ENCODE data around the gene ADRB1.

ADRB1 gene

GRCh38 chr10:114025611-114026130 is 18.0 kb upstream of the ADRB1 start:
- peak overlapping the region; percentile 65 for H3K4me3 ChIP-seq (ENCODE audit: low read length)
- H3K4me2 ChIP-seq (ENCODE audit: low read length), result peak overlapping the region; percentile 83
- peak overlapping the region; percentile 52 for H3K27ac ChIP-seq (ENCODE audit: low read depth, low read length)

GRCh38 chr10:114026189-114027040 is 17.3 kb upstream of the ADRB1 start:
- H3K4me2 ChIP-seq (ENCODE audit: low read length), result no peak overlapping the region
- peaks cover 32% of the 10 kb centered on the region for H3K4me1 ChIP-seq (ENCODE audit: control insufficient read depth, low read length)
- TF ChIP-seq EZH2phosphoT487 (IDR thresholded peaks at IDR 0.05; ENCODE audit: borderline replicate concordance, low read length) (no peak), CTCF (IDR thresholded peaks at IDR 0.05; ENCODE audit: low read depth, low read length, poor library complexity, severe bottlenecking) (no peak)

More at GRCh38 chr10:114025611-114026130, 18.0 kb upstream of the ADRB1 start:
- Histone ChIP-seq H4K20me1 (ENCODE audit: control insufficient read depth, insufficient read depth, low read depth, low read length) (no peaks in the 10 kb centered on the region), H3K4me1 (ENCODE audit: control insufficient read depth, low read length) (peaks cover 32% of the 10 kb centered on the region), H3K79me2 (ENCODE audit: control insufficient read depth, low read length) (no peaks in the 10 kb centered on the region), H3K27me3 (ENCODE audit: control insufficient read depth, low read length) (peaks cover 20% of the 10 kb centered on the region; the same call in 1 of the 2 replicates), H3K36me3 (ENCODE audit: control insufficient read depth, low read length) (no peaks in the 10 kb centered on the region), H3F3A (ENCODE audit: control insufficient read depth, insufficient read depth) (no peaks in the 10 kb centered on the region), H3K9me3 (ENCODE audit: control insufficient read depth, insufficient read depth, low read length) (no peaks in the 10 kb centered on the region), H3K9me2 (replicated peaks; ENCODE audit: control insufficient read depth, low read length) (no peaks in the 10 kb centered on the region)
- no peak for TF ChIP-seq EZH2phosphoT487 (IDR thresholded peaks at IDR 0.05; ENCODE audit: borderline replicate concordance, low read length)

GRCh38 chr10:114027041-114027394 is 16.6 kb upstream of the ADRB1 start:
- Histone ChIP-seq H3K4me1 (ENCODE audit: control insufficient read depth, low read length) (peaks cover 32% of the 10 kb centered on the region), H4K20me1 (ENCODE audit: control insufficient read depth, insufficient read depth, low read depth, low read length) (no peaks in the 10 kb centered on the region), H3K27me3 (ENCODE audit: control insufficient read depth, low read length) (peaks cover 24% of the 10 kb centered on the region; the same call in 1 of the 2 replicates), H3K9me2 (replicated peaks; ENCODE audit: control insufficient read depth, low read length) (no peaks in the 10 kb centered on the region), H3K27ac (ENCODE audit: low read depth, low read length) (no peak overlapping the region), H3F3A (ENCODE audit: control insufficient read depth, insufficient read depth) (no peaks in the 10 kb centered on the region), H3K4me3 (ENCODE audit: low read length) (no peak overlapping the region), H3K79me2 (ENCODE audit: control insufficient read depth, low read length) (no peaks in the 10 kb centered on the region), H3K4me2 (ENCODE audit: low read length) (no peak overlapping the region), H3K9me3 (ENCODE audit: control insufficient read depth, insufficient read depth, low read length) (no peaks in the 10 kb centered on the region), H3K36me3 (ENCODE audit: control insufficient read depth, low read length) (no peaks in the 10 kb centered on the region)
- TF ChIP-seq EZH2phosphoT487 (IDR thresholded peaks at IDR 0.05; ENCODE audit: borderline replicate concordance, low read length), result no peak
- no peak for TF ChIP-seq CTCF (IDR thresholded peaks at IDR 0.05; ENCODE audit: low read depth, low read length, poor library complexity, severe bottlenecking)

More at GRCh38 chr10:114026189-114027040, 17.3 kb upstream of the ADRB1 start:
- H3K27ac ChIP-seq (ENCODE audit: low read depth, low read length), result no peak overlapping the region
- no peaks in the 10 kb centered on the region for H3K9me2 ChIP-seq (replicated peaks; ENCODE audit: control insufficient read depth, low read length)
- H3F3A ChIP-seq (ENCODE audit: control insufficient read depth, insufficient read depth), result no peaks in the 10 kb centered on the region
- H3K36me3 ChIP-seq (ENCODE audit: control insufficient read depth, low read length), result no peaks in the 10 kb centered on the region
- no peaks in the 10 kb centered on the region for H3K9me3 ChIP-seq (ENCODE audit: control insufficient read depth, insufficient read depth, low read length)
- no peaks in the 10 kb centered on the region for H4K20me1 ChIP-seq (ENCODE audit: control insufficient read depth, insufficient read depth, low read depth, low read length)
- H3K79me2 ChIP-seq (ENCODE audit: control insufficient read depth, low read length), result no peaks in the 10 kb centered on the region
- H3K4me3 ChIP-seq (ENCODE audit: low read length), result no peak overlapping the region
- peaks cover 23% of the 10 kb centered on the region; the same call in 1 of the 2 replicates for H3K27me3 ChIP-seq (ENCODE audit: control insufficient read depth, low read length)

GRCh38 chr10:114027951-114028350 is 15.7 kb upstream of the ADRB1 start:
- no peaks in the 10 kb centered on the region for H3K36me3 ChIP-seq (ENCODE audit: control insufficient read depth, low read length)
- no peaks in the 10 kb centered on the region for H3K9me3 ChIP-seq (ENCODE audit: control insufficient read depth, insufficient read depth, low read length)
- no peak for TF ChIP-seq EZH2phosphoT487 (IDR thresholded peaks at IDR 0.05; ENCODE audit: borderline replicate concordance, low read length)
- TF ChIP-seq CTCF (IDR thresholded peaks at IDR 0.05; ENCODE audit: low read depth, low read length, poor library complexity, severe bottlenecking), result no peak
- no peaks in the 10 kb centered on the region for H3K9me2 ChIP-seq (replicated peaks; ENCODE audit: control insufficient read depth, low read length)
- no peaks in the 10 kb centered on the region for H4K20me1 ChIP-seq (ENCODE audit: control insufficient read depth, insufficient read depth, low read depth, low read length)
- no peaks in the 10 kb centered on the region for H3K79me2 ChIP-seq (ENCODE audit: control insufficient read depth, low read length)
- peaks cover 32% of the 10 kb centered on the region for H3K4me1 ChIP-seq (ENCODE audit: control insufficient read depth, low read length)
- peaks cover 27% of the 10 kb centered on the region for H3K27me3 ChIP-seq (ENCODE audit: control insufficient read depth, low read length)
- no peak overlapping the region for H3K27ac ChIP-seq (ENCODE audit: low read depth, low read length)
- H3K4me3 ChIP-seq (ENCODE audit: low read length), result no peak overlapping the region
- no peaks in the 10 kb centered on the region for H3F3A ChIP-seq (ENCODE audit: control insufficient read depth, insufficient read depth)
- no peak overlapping the region for H3K4me2 ChIP-seq (ENCODE audit: low read length)

Data from DOHH2 (cell line).